MM.1S (cell line): ENCODE data around the gene BMPR1A.
"Not testable (repeated sequence)": the region's sequence is repeated elsewhere in the genome, so short reads cannot be mapped to it uniquely, and the experiment has no call there.

Experiments used
- DNase-seq: peaks from one replicate; pipeline ENCODE4 v3.0.0-alpha.2; 2015
- H2AFZ ChIP-seq: fragments of 300-600 bp; sonication (generic); 2 replicates; pipeline ENCODE4 v1.6.0; 2016; ENCODE audit warnings: antibody characterized with exemption, low read length
- H3F3A ChIP-seq: fragments of 300-600 bp; sonication (generic); 2 replicates; pipeline ENCODE4 v1.6.1; 2016; ENCODE audit warnings: mild to moderate bottlenecking, antibody characterized with exemption, low read length, moderate library complexity, mixed read lengths; ENCODE audit not compliant: insufficient read depth
- H3K27ac ChIP-seq: fragments of 300-600 bp; sonication (generic); 2 replicates; pipeline ENCODE4 v1.5.1; 2016; ENCODE audit warnings: mild to moderate bottlenecking, low read length
- H3K27me3 ChIP-seq: fragments of 300-600 bp; sonication (generic); replicated peaks from 2 replicates; pipeline ENCODE4 v1.6.0; 2016; ENCODE audit warnings: low read length; ENCODE audit not compliant: insufficient read depth
- H3K36me3 ChIP-seq: fragments of 300-600 bp; sonication (generic); replicated peaks from 2 replicates; pipeline ENCODE4 v1.6.1; 2016; ENCODE audit warnings: mild to moderate bottlenecking, low read length, mixed read lengths; ENCODE audit not compliant: insufficient read depth
- H3K4me1 ChIP-seq: fragments of 300-600 bp; sonication (generic); 2 replicates; pipeline ENCODE4 v1.6.1; 2016; ENCODE audit warnings: low read length, mixed read lengths
- H3K4me2 ChIP-seq: fragments of 300-600 bp; sonication (generic); 2 replicates; pipeline ENCODE4 v1.6.0; 2016; ENCODE audit warnings: low read depth, low read length
- H3K4me3 ChIP-seq: fragments of 300-600 bp; sonication (generic); 2 replicates; pipeline ENCODE4 v1.5.1; 2016; ENCODE audit warnings: low read length, mixed read lengths
- H3K79me2 ChIP-seq: fragments of 300-600 bp; sonication (generic); 2 replicates; pipeline ENCODE4 v1.6.1; 2016; ENCODE audit warnings: mixed run types, low read length, mixed read lengths
- H3K9ac ChIP-seq: fragments of 300-600 bp; sonication (generic); 2 replicates; pipeline ENCODE4 v1.6.1; 2016; ENCODE audit warnings: low read length, mixed read lengths
- H3K9me2 ChIP-seq: fragments of 300-600 bp; sonication (generic); replicated peaks from 2 replicates; pipeline ENCODE4 v1.6.1; 2016; ENCODE audit warnings: mild to moderate bottlenecking, low read length, mixed read lengths; ENCODE audit not compliant: insufficient read depth
- H3K9me3 ChIP-seq: fragments of 300-600 bp; sonication (generic); replicated peaks from 2 replicates; pipeline ENCODE4 v1.6.1; 2016; ENCODE audit warnings: mild to moderate bottlenecking, low read length, mixed read lengths; ENCODE audit not compliant: insufficient read depth
- H4K20me1 ChIP-seq: fragments of 300-600 bp; sonication (generic); 2 replicates; pipeline ENCODE4 v1.6.1; 2016; ENCODE audit warnings: mild to moderate bottlenecking, low read length, moderate library complexity, mixed read lengths; ENCODE audit not compliant: insufficient read depth
- EZH2 ChIP-seq: fragments of 300-600 bp; sonication (generic); optimal IDR thresholded peaks from 2 replicates; pipeline ENCODE3; 2017; ENCODE audit warnings: low read depth, mild to moderate bottlenecking, antibody characterized with exemption, low read length, mixed read lengths
- EZH2phosphoT487 ChIP-seq: fragments of 300-600 bp; sonication (generic); IDR thresholded peaks from 2 replicates; pipeline ENCODE4 v1.6.1; 2018; ENCODE audit warnings: antibody characterized with exemption, low read length
- TF ChIP-seq, protein P1 (sequence below): fragments of 300-600 bp; sonication (generic); IDR thresholded peaks from 2 replicates; pipeline ENCODE4 v1.5.1; 2016; ENCODE audit warnings: antibody characterized with exemption, low read length, mixed read lengths

BMPR1A gene

DNA sequence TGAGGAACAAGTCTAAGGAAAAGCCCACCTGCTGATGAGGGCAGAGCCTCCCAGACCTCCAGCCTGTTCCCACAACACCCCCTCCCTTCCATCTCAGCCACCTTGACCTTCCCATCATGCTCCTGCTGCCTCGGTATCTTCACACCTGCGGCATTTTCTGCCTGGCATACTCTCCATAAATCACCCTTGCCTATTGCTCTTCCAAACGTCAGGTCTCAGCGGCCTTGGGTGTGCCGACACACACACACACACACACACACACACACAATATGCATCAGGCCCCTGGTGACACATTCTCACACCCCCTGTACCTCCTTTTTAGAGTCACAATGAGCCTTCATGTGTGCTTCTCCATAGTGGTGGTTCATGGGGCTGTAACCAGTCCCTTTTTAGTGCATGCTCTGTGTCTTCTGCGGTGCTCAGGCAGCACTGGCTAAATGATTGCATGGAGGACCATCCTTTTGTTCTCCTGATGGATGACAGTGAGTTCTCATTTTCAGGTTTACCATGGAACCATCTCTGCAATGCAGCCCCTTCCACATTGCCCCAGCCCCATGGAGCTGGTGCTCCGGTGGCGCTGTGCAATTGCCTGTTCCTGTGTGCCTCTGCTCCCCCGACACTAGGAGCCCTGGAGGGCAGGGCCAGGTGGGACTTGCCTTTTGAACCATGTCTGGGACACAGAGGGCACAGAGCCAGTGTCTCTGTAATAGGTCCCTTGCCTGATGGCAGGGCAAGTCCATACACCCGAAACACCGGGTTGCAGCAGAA lies 216.4 kb downstream of the BMPR1A start:
- Histone ChIP-seq H3K9me2 (no peaks in the 10 kb centered on the region), H3K4me3 (no peak overlapping the region), H3K9me3 (no peaks in the 10 kb centered on the region), H3K27ac (no peak overlapping the region), H3K79me2 (no peaks in the 10 kb centered on the region), H3K4me1 (no peaks in the 10 kb centered on the region), H3K4me2 (no peak overlapping the region), H2AFZ (no peak overlapping the region), H3K36me3 (no peaks in the 10 kb centered on the region), H3K9ac (no peak overlapping the region), H3F3A (no peaks in the 10 kb centered on the region), H3K27me3 (no peaks in the 10 kb centered on the region), H4K20me1 (no peaks in the 10 kb centered on the region)
- no peak for TF ChIP-seq EZH2
- TF ChIP-seq, protein P1, sequence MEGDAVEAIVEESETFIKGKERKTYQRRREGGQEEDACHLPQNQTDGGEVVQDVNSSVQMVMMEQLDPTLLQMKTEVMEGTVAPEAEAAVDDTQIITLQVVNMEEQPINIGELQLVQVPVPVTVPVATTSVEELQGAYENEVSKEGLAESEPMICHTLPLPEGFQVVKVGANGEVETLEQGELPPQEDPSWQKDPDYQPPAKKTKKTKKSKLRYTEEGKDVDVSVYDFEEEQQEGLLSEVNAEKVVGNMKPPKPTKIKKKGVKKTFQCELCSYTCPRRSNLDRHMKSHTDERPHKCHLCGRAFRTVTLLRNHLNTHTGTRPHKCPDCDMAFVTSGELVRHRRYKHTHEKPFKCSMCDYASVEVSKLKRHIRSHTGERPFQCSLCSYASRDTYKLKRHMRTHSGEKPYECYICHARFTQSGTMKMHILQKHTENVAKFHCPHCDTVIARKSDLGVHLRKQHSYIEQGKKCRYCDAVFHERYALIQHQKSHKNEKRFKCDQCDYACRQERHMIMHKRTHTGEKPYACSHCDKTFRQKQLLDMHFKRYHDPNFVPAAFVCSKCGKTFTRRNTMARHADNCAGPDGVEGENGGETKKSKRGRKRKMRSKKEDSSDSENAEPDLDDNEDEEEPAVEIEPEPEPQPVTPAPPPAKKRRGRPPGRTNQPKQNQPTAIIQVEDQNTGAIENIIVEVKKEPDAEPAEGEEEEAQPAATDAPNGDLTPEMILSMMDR: no peak
- TF ChIP-seq EZH2phosphoT487: no peak
- DNase-seq: no peak

DNA sequence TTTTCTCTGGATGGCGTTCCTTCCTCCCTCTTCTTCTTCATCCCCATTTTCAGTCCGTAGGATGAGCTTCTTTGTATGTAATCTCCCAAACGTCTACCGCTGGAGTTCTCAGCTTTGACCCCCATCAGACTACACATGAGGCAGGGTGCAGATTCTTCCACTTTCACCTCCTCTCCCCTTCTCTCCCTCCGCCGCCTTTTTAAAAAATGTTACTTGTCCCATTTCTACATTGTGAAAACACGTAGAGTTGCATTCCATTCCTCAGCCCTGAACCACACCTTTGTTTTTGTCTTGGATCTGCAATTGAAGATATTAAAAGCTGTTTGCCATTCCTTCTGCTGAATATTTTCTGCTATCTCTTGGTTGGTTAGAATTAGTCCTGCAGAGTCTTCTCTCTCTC lies 218.1 kb downstream of the BMPR1A start:
- Histone ChIP-seq H4K20me1 (no peaks in the 10 kb centered on the region), H3K9me2 (no peaks in the 10 kb centered on the region), H3K9me3 (no peaks in the 10 kb centered on the region), H3F3A (no peaks in the 10 kb centered on the region), H3K4me3 (no peak overlapping the region), H3K36me3 (no peaks in the 10 kb centered on the region), H3K27me3 (no peaks in the 10 kb centered on the region), H3K9ac (no peak overlapping the region), H3K27ac (no peak overlapping the region), H3K4me2 (no peak overlapping the region), H3K79me2 (no peaks in the 10 kb centered on the region), H2AFZ (no peak overlapping the region), H3K4me1 (no peaks in the 10 kb centered on the region)
- TF ChIP-seq EZH2 (no peak), EZH2phosphoT487 (no peak)
- TF ChIP-seq, protein P1: no peak
- DNase-seq: no peak

DNA sequence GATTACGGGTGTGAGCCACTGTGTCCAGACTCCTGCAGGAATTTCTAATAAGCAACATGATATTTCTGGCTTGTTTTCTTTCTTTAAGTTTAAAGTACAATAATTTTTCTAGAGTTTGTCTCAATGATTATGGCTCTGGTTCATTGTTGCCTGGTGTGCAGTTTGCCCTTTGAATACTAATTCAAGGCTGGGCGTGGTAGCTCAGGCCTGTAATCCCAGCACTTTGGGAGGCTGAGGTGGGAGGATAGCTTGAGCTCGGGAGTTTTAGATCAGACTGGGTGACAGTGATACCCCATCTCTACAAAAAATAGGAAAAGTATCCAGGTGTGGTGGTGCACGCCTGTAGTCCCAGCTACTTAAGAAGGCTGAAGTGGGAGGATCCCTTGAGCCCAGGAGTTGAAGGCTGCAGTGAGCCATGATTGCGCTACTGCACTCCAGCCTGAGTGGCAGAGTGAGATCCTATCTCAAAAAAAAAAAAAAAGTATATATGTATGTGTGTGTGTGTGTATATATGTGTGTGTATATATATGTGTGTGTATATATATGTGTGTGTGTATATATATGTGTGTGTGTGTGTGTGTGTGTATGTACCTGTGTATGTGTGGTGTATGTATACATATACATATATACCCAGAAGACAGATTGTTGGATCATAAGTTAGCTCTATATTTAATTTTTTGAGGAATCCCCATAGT lies 220.1 kb downstream of the BMPR1A start:
- Histone ChIP-seq H3K27me3 (no peaks in the 10 kb centered on the region), H3K4me3 (no peak overlapping the region), H3F3A (no peaks in the 10 kb centered on the region), H3K4me2 (no peak overlapping the region), H3K27ac (no peak overlapping the region), H3K9me2 (no peaks in the 10 kb centered on the region), H3K79me2 (no peaks in the 10 kb centered on the region), H3K9ac (no peak overlapping the region), H2AFZ (no peak overlapping the region), H3K9me3 (no peaks in the 10 kb centered on the region), H3K4me1 (no peaks in the 10 kb centered on the region), H3K36me3 (no peaks in the 10 kb centered on the region), H4K20me1 (no peaks in the 10 kb centered on the region)
- DNase-seq: no peak
- TF ChIP-seq, protein P1: no peak
- TF ChIP-seq EZH2 (no peak), EZH2phosphoT487 (no peak)

DNA sequence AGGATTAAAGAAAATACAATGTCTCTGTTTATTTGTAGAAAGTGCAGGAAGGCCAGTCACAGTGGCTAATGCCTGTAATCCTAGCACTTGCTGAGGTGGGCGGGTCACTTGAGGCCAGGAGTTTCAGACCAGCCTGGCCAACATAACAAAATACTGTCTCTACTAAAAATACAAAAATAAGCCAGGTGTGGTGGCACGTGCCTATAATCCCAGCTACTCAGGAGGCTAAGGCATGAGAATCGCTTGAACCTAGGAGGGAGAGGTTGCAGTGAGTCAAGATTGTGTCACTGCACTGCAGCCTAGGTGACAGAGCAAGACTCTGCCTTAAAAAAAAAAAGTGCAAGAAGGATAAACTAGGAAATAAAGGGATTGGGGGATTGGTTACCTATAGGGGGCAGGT lies 222.0 kb downstream of the BMPR1A start:
- H3K79me2 ChIP-seq, H3K36me3 ChIP-seq, H3K4me2 ChIP-seq, H2AFZ ChIP-seq, H3K9me3 ChIP-seq, H3K4me1 ChIP-seq, H3K27ac ChIP-seq, H3K9ac ChIP-seq, H3K27me3 ChIP-seq, H4K20me1 ChIP-seq, H3K4me3 ChIP-seq, H3F3A ChIP-seq, DNase-seq, H3K9me2 ChIP-seq: not testable (repeated sequence)
